Upper lobe of left lung (tissue), 4 donors: ENCODE data around the gene ADAMTS19.
"Not testable (repeated sequence)": the region's sequence is repeated elsewhere in the genome, so short reads cannot be mapped to it uniquely, and the experiment has no call there.

Experiments used
- CTCF ChIP-seq, 6 experiments: fragments of 450-650 bp in 4 of 6; fragments of 200-600 bp in 2 of 6; sonication (generic) in 2 of 6; IDR thresholded peaks; one replicate each; pipeline ENCODE4 v1.5.1; 2016 to 2019; ENCODE audit warnings: antibody characterized with exemption in 6 of 6
- EP300 ChIP-seq, 4 donors: sonication (generic); formaldehyde crosslinking; IDR thresholded peaks; one replicate each; pipeline ENCODE4 v1.5.1; 2017; ENCODE audit warnings: antibody characterized with exemption in 4 of 4, control low read depth in 2 of 4

DNA sequence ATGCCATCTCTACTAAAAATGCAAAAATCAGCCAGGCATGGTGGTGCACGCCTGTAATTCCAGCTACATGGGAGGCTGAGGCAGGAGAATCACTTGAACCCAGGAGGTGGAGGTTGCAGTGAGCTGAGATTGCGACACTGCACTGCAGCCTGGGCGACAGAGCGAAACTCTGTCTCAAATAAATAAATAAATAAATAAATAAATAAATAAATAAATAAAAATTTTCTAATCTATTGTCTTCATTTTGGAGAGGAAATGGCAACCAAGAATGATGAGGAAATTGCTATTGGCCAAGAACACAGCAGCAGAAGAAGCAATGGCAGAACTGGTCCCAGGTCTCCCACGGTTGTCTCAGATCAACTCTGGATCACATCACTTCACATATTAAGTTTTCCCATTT, 31.5 kb upstream of the ADAMTS19 start:
- TF ChIP-seq CTCF, EP300 (IDR thresholded peaks at IDR 0.05): not testable (repeated sequence)
